ENCODE data around the gene TXLNA. TPM values are rescaled to one million over a fixed set of nuclear protein-coding genes. Genes with fewer than 3 reads are reported as not detected.

The TXLNA gene
- total and polyA plus RNA-seq, 7 donors = 8.0 to 21.5 (median 15.7) TPM

GRCh38 chr1:32186491-32186890 is 7.0 kb downstream of the TXLNA start:
- intact Hi-C loops (cut with DNase I) = no loop called here
- peaks cover 28% of the 10 kb centered on the region for H3K4me1 ChIP-seq
- WGBS, 3 donors = 83 to 95% (median 85%) methylated on average over 2 of the region's 2 CpGs
- no peaks in the 10 kb centered on the region for H3K9me3 ChIP-seq
- DNase-seq (no peak), ATAC-seq (no peak)
- no peak overlapping the region for H3K4me3 ChIP-seq
- no peak for TF ChIP-seq CTCF (IDR thresholded peaks at IDR 0.05)
- no peak overlapping the region for H3K27ac ChIP-seq
- H3K27me3 ChIP-seq (ENCODE audit: insufficient read depth in 3 of 3, low read length in 2 of 3) = no peaks in the 10 kb centered on the region
- H3K36me3 ChIP-seq (ENCODE audit: insufficient read depth in 1 of 2, low read depth in 1 of 2) = peaks cover 24 to 100% of the 10 kb centered on the region in 2 donors

GRCh38 chr1:32187850-32188249 is 8.4 kb downstream of the TXLNA start:
- WGBS, 3 donors = 97 to 98% (median 98%) methylated on average over 9 of the region's 9 CpGs
- Histone ChIP-seq H3K9me3 (no peaks in the 10 kb centered on the region), H3K4me1 (peaks cover 17% of the 10 kb centered on the region), H3K36me3 (ENCODE audit: insufficient read depth in 1 of 2, low read depth in 1 of 2) (peaks cover 25 to 100% of the 10 kb centered on the region in 2 donors), H3K27me3 (ENCODE audit: insufficient read depth in 3 of 3, low read length in 2 of 3) (no peaks in the 10 kb centered on the region), H3K27ac (no peak overlapping the region), H3K4me3 (no peak overlapping the region)
- intact Hi-C loops (cut with DNase I) = no loop called here
- ATAC-seq (no peak), DNase-seq (no peak)
- TF ChIP-seq CTCF (IDR thresholded peaks at IDR 0.05) = no peak

- TF ChIP-seq CTCF (IDR thresholded peaks at IDR 0.05) = no peak
- Histone ChIP-seq H3K9me3 (no peaks in the 10 kb centered on the region), H3K4me1 (peaks cover 15% of the 10 kb centered on the region), H3K27ac (no peak overlapping the region), H3K27me3 (ENCODE audit: insufficient read depth in 3 of 3, low read length in 2 of 3) (no peaks in the 10 kb centered on the region), H3K4me3 (no peak overlapping the region), H3K36me3 (ENCODE audit: insufficient read depth in 1 of 2, low read depth in 1 of 2) (peaks cover 38 to 98% of the 10 kb centered on the region in 2 donors)
- ATAC-seq = no peak
- intact Hi-C loops (cut with DNase I) = no loop called here
- DNase-seq = peak in 1 of 2 donors; percentile 48
- WGBS, 3 donors = 91 to 95% (median 92%) methylated on average over 8 of the region's 8 CpGs
Measured at GRCh38 chr1:32192220-32192948, 12.9 kb downstream of the TXLNA start.

- no peaks in the 10 kb centered on the region for H3K9me3 ChIP-seq
- H3K27me3 ChIP-seq (ENCODE audit: insufficient read depth in 3 of 3, low read length in 2 of 3) = no peaks in the 10 kb centered on the region
- peak overlapping the region; percentile 94 for H3K27ac ChIP-seq
- WGBS, 3 donors = 87 to 96% (median 91%) methylated on average over 6 of the region's 6 CpGs
- H3K36me3 ChIP-seq (ENCODE audit: insufficient read depth in 1 of 2, low read depth in 1 of 2) = peaks cover 28 to 84% of the 10 kb centered on the region in 2 donors
- ATAC-seq (no peak), DNase-seq (peak in 1 of 2 donors; percentile 37)
- no peak for TF ChIP-seq CTCF (IDR thresholded peaks at IDR 0.05)
- intact Hi-C loops (cut with DNase I) = no loop called here
- no peak overlapping the region for H3K4me3 ChIP-seq
- peaks cover 41% of the 10 kb centered on the region for H3K4me1 ChIP-seq
Measured at GRCh38 chr1:32194984-32195383, 15.5 kb downstream of the TXLNA start.

GRCh38 chr1:32195531-32195930 is 16.1 kb downstream of the TXLNA start:
- TF ChIP-seq CTCF (IDR thresholded peaks at IDR 0.05) = no peak
- Histone ChIP-seq H3K9me3 (no peaks in the 10 kb centered on the region), H3K36me3 (ENCODE audit: insufficient read depth in 1 of 2, low read depth in 1 of 2) (peaks cover 26 to 78% of the 10 kb centered on the region in 2 donors), H3K4me1 (peaks cover 42% of the 10 kb centered on the region), H3K27me3 (ENCODE audit: insufficient read depth in 3 of 3, low read length in 2 of 3) (no peaks in the 10 kb centered on the region), H3K4me3 (no peak overlapping the region), H3K27ac (peak overlapping the region; percentile 94)
- 76 to 80% (median 78%) methylated on average over 3 of the region's 3 CpGs for whole genome bisulfite sequencing, 3 donors
- ATAC-seq (no peak), DNase-seq (peak in 1 of 2 donors; percentile 40)
- intact Hi-C loops (cut with DNase I) = no loop called here

All from psoas muscle (tissue), 8 donors.